Neural cell (in vitro differentiated cells): ENCODE data around the gene NARS2. TPM values are rescaled to one million over a fixed set of nuclear protein-coding genes. Genes with fewer than 3 reads are reported as not detected.

Experiments used
- H2AFZ ChIP-seq: fragments of 200-600, 300-800 bp; sonication (generic), shearing (Covaris generic); 2 replicates; pipeline ENCODE4 v1.6.0; 2014; ENCODE audit warnings: low read depth, mild to moderate bottlenecking, antibody characterized with exemption, low read length, moderate library complexity
- H3F3A ChIP-seq: fragments of 200-600 bp; shearing (Covaris generic); 2 replicates; pipeline ENCODE4 v1.6.1; 2016; ENCODE audit warnings: mild to moderate bottlenecking, moderate library complexity, mixed read lengths, antibody characterized with exemption, low read length; ENCODE audit not compliant: insufficient read depth, poor library complexity, severe bottlenecking
- H3K27ac ChIP-seq: fragments of 200-600, 300-800 bp; sonication (generic), shearing (Covaris generic); 2 replicates; pipeline ENCODE4 v1.5.1; 2014; ENCODE audit warnings: mild to moderate bottlenecking, low read length, moderate library complexity
- H3K27me3 ChIP-seq: fragments of 300-800, 200-600 bp; sonication (generic), shearing (Covaris generic); 2 replicates; pipeline ENCODE4 v1.6.0; 2014; ENCODE audit warnings: mild to moderate bottlenecking, low read depth, low read length, moderate library complexity; ENCODE audit not compliant: insufficient read depth
- H3K36me3 ChIP-seq: fragments of 300-800, 200-600 bp; sonication (generic), shearing (Covaris generic); 2 replicates; pipeline ENCODE4 v1.5.1; 2014; ENCODE audit warnings: mild to moderate bottlenecking, antibody characterized with exemption, low read length, moderate library complexity; ENCODE audit not compliant: insufficient read depth
- H3K4me2 ChIP-seq: fragments of 300-800, 200-600 bp; sonication (generic), shearing (Covaris generic); 2 replicates; pipeline ENCODE4 v1.6.0; 2014; ENCODE audit warnings: mild to moderate bottlenecking, low read length
- H3K4me3 ChIP-seq: fragments of 300-800, 200-600 bp; sonication (generic), shearing (Covaris generic); 2 replicates; pipeline ENCODE4 v1.5.1; 2014; ENCODE audit warnings: mild to moderate bottlenecking, low read length, moderate library complexity
- H3K79me2 ChIP-seq: fragments of 200-600 bp; shearing (Covaris generic); replicated peaks from 2 replicates; pipeline ENCODE4 v1.6.0; 2014; ENCODE audit warnings: mild to moderate bottlenecking, low read length, moderate library complexity; ENCODE audit not compliant: insufficient read depth
- H3K9ac ChIP-seq: fragments of 300-800, 200-600 bp; sonication (generic), shearing (Covaris generic); 2 replicates; pipeline ENCODE4 v1.6.1; 2016; ENCODE audit warnings: mild to moderate bottlenecking, low read length, mixed read lengths
- H3K9me2 ChIP-seq: fragments of 200-600 bp; shearing (Covaris generic); 2 replicates; pipeline ENCODE4 v1.6.1; 2016; ENCODE audit warnings: mild to moderate bottlenecking, low read length, mixed read lengths; ENCODE audit not compliant: insufficient read depth
- H3K9me3 ChIP-seq: fragments of 200-600, 300-800 bp; sonication (generic), shearing (Covaris generic); 2 replicates; pipeline ENCODE4 v1.6.1; 2016; ENCODE audit warnings: mild to moderate bottlenecking, mixed run types, low read length, moderate library complexity, mixed read lengths
- H4K20me1 ChIP-seq: fragments of 200-600 bp; shearing (Covaris generic); 2 replicates; pipeline ENCODE4 v1.6.1; 2016; ENCODE audit warnings: mild to moderate bottlenecking, mixed run types; ENCODE audit not compliant: insufficient read depth
- EP300 ChIP-seq: fragments of 450-650 bp; conservative IDR thresholded peaks from 2 replicates; pipeline ENCODE4 v1.6.1; 2014; ENCODE audit warnings: antibody characterized with exemption, mild to moderate bottlenecking, moderate library complexity; ENCODE audit not compliant: poor library complexity, severe bottlenecking
- EZH2 ChIP-seq: fragments of 200-600, 300-800 bp; shearing (Covaris generic), sonication (generic); IDR thresholded peaks from 2 replicates; pipeline ENCODE4 v1.6.1; 2014; ENCODE audit warnings: antibody characterized with exemption, low read length, borderline replicate concordance, mild to moderate bottlenecking; ENCODE audit not compliant: insufficient read depth, poor library complexity, severe bottlenecking
- MXI1 ChIP-seq: fragments of 450-650 bp; conservative IDR thresholded peaks from 2 replicates; pipeline ENCODE4 v1.6.1; 2014; ENCODE audit warnings: antibody characterized with exemption, mild to moderate bottlenecking; ENCODE audit not compliant: poor library complexity, severe bottlenecking
- POLR2AphosphoS5 ChIP-seq: IDR thresholded peaks from 2 replicates; pipeline ENCODE4 v1.6.1; 2012
- RAD21 ChIP-seq: fragments of 450-650 bp; conservative IDR thresholded peaks from 2 replicates; pipeline ENCODE4 v1.6.1; 2014; ENCODE audit warnings: antibody characterized with exemption, mild to moderate bottlenecking, moderate library complexity
- REST ChIP-seq: IDR thresholded peaks from 2 replicates; pipeline ENCODE4 v1.6.1; 2012; ENCODE audit warnings: borderline replicate concordance
- SMC3 ChIP-seq: fragments of 450-650 bp; conservative IDR thresholded peaks from 2 replicates; pipeline ENCODE4 v1.6.1; 2014; ENCODE audit warnings: antibody characterized with exemption, mild to moderate bottlenecking, moderate library complexity; ENCODE audit not compliant: poor library complexity
- TAF1 ChIP-seq: IDR thresholded peaks from 2 replicates; pipeline ENCODE4 v1.6.1; 2012; ENCODE audit warnings: low read depth
- polyA plus RNA-seq: library from polyadenylated mRNA; depleted of rRNA; stranded (reverse); fragments of >200 nt; gene quantifications from 2 replicates; pipeline ENCODE4 v1.2.3, GENCODE V29; 2014
- TF ChIP-seq, protein P1 (sequence below): fragments of 450-650 bp; IDR thresholded peaks from 2 replicates; pipeline ENCODE4 v1.5.1; 2014; ENCODE audit warnings: antibody characterized with exemption, mild to moderate bottlenecking, moderate library complexity; ENCODE audit not compliant: poor library complexity, severe bottlenecking

The NARS2 gene
- polyA plus RNA-seq, 1 donor from 2014 or later = 39.6 TPM

GRCh38 chr11:78391424-78391823 lies 183.2 kb downstream of the NARS2 start:
- Histone ChIP-seq H3K9me3 (no peaks in the 10 kb centered on the region), H3F3A (no peaks in the 10 kb centered on the region), H3K4me2 (no peak overlapping the region), H2AFZ (no peak overlapping the region), H3K36me3 (no peaks in the 10 kb centered on the region), H3K4me3 (no peak overlapping the region), H3K9ac (no peak overlapping the region), H3K27me3 (no peaks in the 10 kb centered on the region), H3K27ac (no peak overlapping the region), H4K20me1 (no peaks in the 10 kb centered on the region), H3K79me2 (peaks cover 60% of the 10 kb centered on the region), H3K9me2 (no peaks in the 10 kb centered on the region)
- TF ChIP-seq TAF1 (no peak), RAD21 (no peak), EZH2 (no peak), MXI1 (no peak), REST (no peak), POLR2AphosphoS5 (no peak), EP300 (no peak), SMC3 (no peak)
- TF ChIP-seq, protein P1, sequence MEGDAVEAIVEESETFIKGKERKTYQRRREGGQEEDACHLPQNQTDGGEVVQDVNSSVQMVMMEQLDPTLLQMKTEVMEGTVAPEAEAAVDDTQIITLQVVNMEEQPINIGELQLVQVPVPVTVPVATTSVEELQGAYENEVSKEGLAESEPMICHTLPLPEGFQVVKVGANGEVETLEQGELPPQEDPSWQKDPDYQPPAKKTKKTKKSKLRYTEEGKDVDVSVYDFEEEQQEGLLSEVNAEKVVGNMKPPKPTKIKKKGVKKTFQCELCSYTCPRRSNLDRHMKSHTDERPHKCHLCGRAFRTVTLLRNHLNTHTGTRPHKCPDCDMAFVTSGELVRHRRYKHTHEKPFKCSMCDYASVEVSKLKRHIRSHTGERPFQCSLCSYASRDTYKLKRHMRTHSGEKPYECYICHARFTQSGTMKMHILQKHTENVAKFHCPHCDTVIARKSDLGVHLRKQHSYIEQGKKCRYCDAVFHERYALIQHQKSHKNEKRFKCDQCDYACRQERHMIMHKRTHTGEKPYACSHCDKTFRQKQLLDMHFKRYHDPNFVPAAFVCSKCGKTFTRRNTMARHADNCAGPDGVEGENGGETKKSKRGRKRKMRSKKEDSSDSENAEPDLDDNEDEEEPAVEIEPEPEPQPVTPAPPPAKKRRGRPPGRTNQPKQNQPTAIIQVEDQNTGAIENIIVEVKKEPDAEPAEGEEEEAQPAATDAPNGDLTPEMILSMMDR = no peak

DNA sequence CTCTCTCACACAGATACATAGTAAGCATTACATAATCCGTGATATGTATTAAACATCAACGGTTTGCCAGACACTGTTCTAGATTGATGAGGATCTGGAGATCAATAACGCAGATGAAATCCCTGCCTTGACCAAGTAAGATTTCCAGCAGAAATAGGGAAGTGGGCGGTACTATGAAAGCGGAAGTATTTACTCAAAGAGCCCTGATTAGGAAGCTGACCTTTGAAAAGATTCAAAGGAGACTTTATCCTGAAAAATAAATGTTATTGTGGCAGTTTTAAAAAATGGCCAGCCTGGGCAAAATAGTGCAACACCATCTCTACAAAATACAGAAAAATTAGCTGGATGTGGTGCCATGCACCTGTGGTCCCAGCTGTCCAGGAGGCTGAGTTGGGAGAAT lies 183.9 kb downstream of the NARS2 start:
- no peak overlapping the region for H3K27ac ChIP-seq
- H3K27me3 ChIP-seq = no peaks in the 10 kb centered on the region
- peaks cover 54% of the 10 kb centered on the region for H3K79me2 ChIP-seq
- H4K20me1 ChIP-seq = no peaks in the 10 kb centered on the region
- no peaks in the 10 kb centered on the region for H3K36me3 ChIP-seq
- TF ChIP-seq EP300 (no peak), TAF1 (no peak), MXI1 (no peak), EZH2 (no peak), POLR2AphosphoS5 (no peak), RAD21 (no peak), REST (no peak), SMC3 (no peak)
- TF ChIP-seq, protein P1 = no peak
- H3K4me2 ChIP-seq = no peak overlapping the region
- no peaks in the 10 kb centered on the region for H3K9me3 ChIP-seq
- H3K9me2 ChIP-seq = no peaks in the 10 kb centered on the region
- H2AFZ ChIP-seq = no peak overlapping the region
- no peak overlapping the region for H3K9ac ChIP-seq
- no peak overlapping the region for H3K4me3 ChIP-seq
- H3F3A ChIP-seq = no peaks in the 10 kb centered on the region
